AG04449 (cell line): Measurements from ENCODE around the gene PEX14.

ENCODE experiments used
- CTCF ChIA-PET: fragments of 350-600 bp; formaldehyde crosslinking; extraction: SDS; loops from one replicate; lab custom pipeline; 2021; ENCODE audit warnings: antibody characterized with exemption; lab: Yijun Ruan, JAX
- POLR2A ChIA-PET: fragments of 400-600, 350-600 bp; formaldehyde crosslinking; extraction: SDS; loops from one replicate; lab custom pipeline; 2020; ENCODE audit warnings: antibody characterized with exemption, inconsistent platforms; lab: Yijun Ruan, JAX
- DNase-seq: peaks from one replicate; pipeline ENCODE4 v3.0.0-alpha.2; 2010; ENCODE audit warnings: low read depth, low spot score
- H3K4me3 ChIP-seq: 2 replicates; pipeline ENCODE4 v1.5.1; 2011; ENCODE audit warnings: low read depth, mild to moderate bottlenecking, control low read depth, low read length
- CTCF ChIP-seq: IDR thresholded peaks from one replicate; pipeline ENCODE4 v1.5.1; 2011; ENCODE audit warnings: mild to moderate bottlenecking, moderate library complexity, low read length, control low read depth, inconsistent platforms; ENCODE audit not compliant: insufficient read depth; ENCODE audit errors: missing control alignments

The PEX14 gene

GRCh38 chr1:10431070-10431730 lies 43.5 kb upstream of the PEX14 start:
- TF ChIP-seq CTCF: no peak
- ChIA-PET POLR2A (interaction anchor here (1.0 to 2.0 kb wide), 4 partner anchors 15 to 221 kb away, joined by 3 to 5 read pairs (median 4); partner anchors contain the start of gene KIF1B), CTCF (interaction anchor here (1.1 to 12.3 kb wide), 18 partner anchors 11 to 554 kb away, joined by 3 to 332 read pairs (median 14); partner anchors contain the start of genes CORT and KIF1B)
- no peak for DNase-seq
- peak overlapping the region; percentile 90 for H3K4me3 ChIP-seq

GRCh38 chr1:10432910-10433700 lies 41.6 kb upstream of the PEX14 start:
- ChIA-PET POLR2A (no interaction called here), CTCF (interaction anchor here (0.9 to 12.3 kb wide), 7 partner anchors 9 to 59 kb away, joined by 3 to 332 read pairs (median 3); partner anchors contain the start of genes CORT and PGD)
- no peak for DNase-seq
- no peak for TF ChIP-seq CTCF
- H3K4me3 ChIP-seq: no peak overlapping the region

GRCh38 chr1:10433790-10434189 lies 41.0 kb upstream of the PEX14 start:
- no peak for DNase-seq
- no peak for TF ChIP-seq CTCF
- POLR2A ChIA-PET: no interaction called here
- H3K4me3 ChIP-seq: no peak overlapping the region
- CTCF ChIA-PET: interaction anchor here (1.2 to 12.3 kb wide), 9 partner anchors 10 to 93 kb away, joined by 3 to 332 read pairs (median 5); partner anchors contain the start of genes CORT and PGD

- CTCF ChIA-PET: interaction anchor here (1.2 to 12.3 kb wide), 5 partner anchors 16 to 93 kb away, joined by 3 to 332 read pairs (median 7); partner anchors contain the start of gene CORT
- POLR2A ChIA-PET: no interaction called here
Measured at GRCh38 chr1:10434590-10434989, 40.2 kb upstream of the PEX14 start.

GRCh38 chr1:10437052-10437451 lies 37.7 kb upstream of the PEX14 start:
- TF ChIP-seq CTCF: no peak
- no peak for DNase-seq
- no peak overlapping the region for H3K4me3 ChIP-seq
- CTCF ChIA-PET: interaction anchor here (0.9 to 12.3 kb wide), 5 partner anchors 13 to 430 kb away, joined by 3 to 332 read pairs (median 4); partner anchors contain the start of genes CORT and KIF1B
- POLR2A ChIA-PET: interaction anchor here (1.0 kb wide), 1 partner anchor 37 kb away, joined by 3 read pairs; no protein-coding TSS in a partner anchor

More at GRCh38 chr1:10434590-10434989, 40.2 kb upstream of the PEX14 start:
- no peak overlapping the region for H3K4me3 ChIP-seq
- DNase-seq: no peak
- TF ChIP-seq CTCF: no peak

- POLR2A ChIA-PET: no interaction called here
- no peak for TF ChIP-seq CTCF
- no peak for DNase-seq
- CTCF ChIA-PET: interaction anchor here (1.0 to 12.3 kb wide), 3 partner anchors 9 to 74 kb away, joined by 3 to 332 read pairs (median 7); partner anchors contain the start of gene CENPS
- H3K4me3 ChIP-seq: no peak overlapping the region
Measured at GRCh38 chr1:10438677-10439163, 36.0 kb upstream of the PEX14 start.
